Urinary bladder (tissue), 4 donors: ENCODE data around the gene TDP2. TPM values are rescaled to one million over a fixed set of nuclear protein-coding genes. Genes with fewer than 3 reads are reported as not detected.

Experiments used
- DNase-seq: peaks from one replicate; pipeline ENCODE4 v3.0.0-alpha.2; 2015; ENCODE audit errors: extremely low spot score
- H3K27ac ChIP-seq: one replicate; pipeline ENCODE4 v1.5.1; 2013; ENCODE audit warnings: low read depth, mild to moderate bottlenecking, moderate library complexity
- H3K36me3 ChIP-seq: one replicate; pipeline ENCODE4 v1.6.1; 2013; ENCODE audit warnings: mild to moderate bottlenecking, moderate library complexity; ENCODE audit not compliant: insufficient read depth
- H3K4me1 ChIP-seq: one replicate; pipeline ENCODE4 v1.6.1; 2013; ENCODE audit warnings: mild to moderate bottlenecking, moderate library complexity; ENCODE audit not compliant: insufficient read depth
- H3K4me3 ChIP-seq: one replicate; pipeline ENCODE4 v1.5.1; 2013; ENCODE audit warnings: low read depth, low read length
- WGBS: extraction: QIAGEN DNeasy Blood & Tissue Kit; methylation state at CpG from one replicate; pipeline ENCODE4 v1.1.7; 2013; 5-methylcytosine and 5-hydroxymethylcytosine counted together
- polyA plus RNA-seq: library from polyadenylated mRNA; stranded (reverse); fragments of 200-250 nt; gene quantifications from one replicate; pipeline ENCODE4 v1.2.3, GENCODE V29; 2013
- total RNA-seq: library from RNA; depleted of rRNA; stranded (reverse); fragments of >200 nt; gene quantifications from one replicate; pipeline ENCODE4 v1.2.3, GENCODE V29; 2014
- donor health status: healthy with polysubstance abuse.
- donor health status: healthy.

TDP2 gene
- total and polyA plus RNA-seq, 2 donors: 29.7 to 42.2 TPM

DNA sequence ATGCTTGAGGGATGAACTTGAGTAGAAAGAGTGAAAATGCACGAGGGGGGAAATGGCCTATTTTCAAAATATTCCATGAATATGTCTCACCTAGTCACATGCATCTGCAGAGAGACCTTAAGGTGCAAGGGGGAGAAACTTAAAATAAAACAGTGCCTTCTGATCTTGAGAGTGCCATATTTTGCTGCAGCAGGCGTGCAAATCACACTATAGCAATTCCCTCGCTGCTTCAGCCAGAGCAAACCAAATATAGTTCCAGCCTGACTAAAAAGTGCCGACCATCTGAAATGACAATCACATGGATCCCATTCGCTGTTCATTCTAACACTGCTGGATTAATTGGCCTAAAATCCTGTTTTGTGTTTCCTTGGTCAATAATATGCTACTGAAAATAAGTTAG lies 47.0 kb downstream of the TDP2 start:
- no peaks in the 10 kb centered on the region for H3K4me1 ChIP-seq
- 95% methylated on average over 5 of the region's 5 CpGs for WGBS
- H3K36me3 ChIP-seq: no peaks in the 10 kb centered on the region
- no peak overlapping the region for H3K4me3 ChIP-seq
- H3K27ac ChIP-seq: no peak overlapping the region
- no peak for DNase-seq

DNA sequence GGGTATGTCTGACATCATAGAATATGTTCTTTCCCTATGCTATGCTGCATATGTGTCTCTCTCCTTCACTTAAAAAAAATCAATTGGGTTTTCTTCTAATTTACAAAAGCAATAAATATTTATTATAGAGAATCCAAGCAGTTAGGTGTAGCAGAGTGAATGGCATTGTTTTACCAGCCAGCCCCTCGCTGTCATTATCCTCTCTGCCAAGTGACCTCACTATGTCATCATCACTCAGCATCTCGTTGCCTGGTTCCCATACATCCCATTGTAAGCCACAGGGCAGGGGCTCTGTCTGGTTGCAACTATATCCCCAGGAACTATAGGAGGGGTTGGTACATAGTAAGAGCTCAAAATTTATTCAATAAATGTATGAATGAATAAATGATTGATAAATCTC lies 52.1 kb downstream of the TDP2 start:
- Histone ChIP-seq H3K4me3 (no peak overlapping the region), H3K36me3 (no peaks in the 10 kb centered on the region), H3K4me1 (no peaks in the 10 kb centered on the region), H3K27ac (no peak overlapping the region)
- WGBS: 37% methylated on average over 2 of the region's 2 CpGs
- no peak for DNase-seq

DNA sequence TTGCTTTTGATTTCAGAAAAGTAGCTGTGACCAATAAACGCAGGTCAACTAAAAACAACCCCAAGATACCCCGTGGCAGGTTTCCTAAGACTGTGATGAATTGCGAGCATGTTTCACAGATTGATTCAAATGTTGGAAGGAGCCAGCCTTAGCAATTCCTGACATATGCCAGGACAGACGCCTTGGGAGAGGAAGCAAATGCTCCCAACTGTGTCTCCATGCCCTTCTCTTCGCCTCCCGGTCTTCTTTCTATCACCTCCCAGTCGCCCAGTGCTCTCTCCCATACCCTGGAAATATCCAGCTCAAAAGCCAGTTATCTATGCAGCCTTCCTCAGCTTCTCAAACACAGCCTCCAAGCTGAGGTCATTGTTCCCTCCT lies 52.7 kb downstream of the TDP2 start:
- 64% methylated on average over 7 of the region's 7 CpGs for WGBS
- H3K27ac ChIP-seq: no peak overlapping the region
- no peak overlapping the region for H3K4me3 ChIP-seq
- no peaks in the 10 kb centered on the region for H3K4me1 ChIP-seq
- no peak for DNase-seq
- H3K36me3 ChIP-seq: no peaks in the 10 kb centered on the region

DNA sequence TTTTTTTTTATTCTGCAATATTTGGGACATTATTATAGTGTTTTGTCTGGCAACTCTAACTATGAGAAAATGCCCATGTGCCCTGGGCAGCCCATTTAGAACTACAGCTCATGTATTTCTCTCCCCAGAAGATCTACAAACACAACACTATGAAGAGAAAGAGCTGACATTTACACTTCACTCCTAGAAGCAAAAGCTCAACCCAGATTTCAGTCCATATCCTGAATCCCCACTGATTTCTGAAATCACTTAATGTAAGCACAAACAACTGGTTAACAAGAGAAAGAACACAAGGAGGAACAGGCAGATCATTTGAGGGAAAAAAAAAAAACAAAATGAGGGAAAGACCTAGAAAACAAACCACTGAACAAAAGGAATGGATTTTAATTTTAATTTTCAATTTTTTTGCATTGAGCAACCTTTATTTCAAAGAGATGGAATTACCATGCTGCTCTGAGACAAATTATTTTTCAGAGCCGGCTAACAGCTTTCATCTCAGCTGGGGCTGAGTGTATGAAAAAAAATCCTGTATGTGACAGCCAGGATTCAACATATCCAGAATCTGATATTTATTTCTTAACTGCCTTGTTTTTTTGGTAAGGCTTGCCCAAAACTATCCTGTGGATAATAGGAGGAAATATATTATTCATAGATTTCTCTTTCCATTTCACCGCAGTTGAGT lies 53.2 kb downstream of the TDP2 start:
- DNase-seq: no peak
- Histone ChIP-seq H3K36me3 (no peaks in the 10 kb centered on the region), H3K4me1 (no peaks in the 10 kb centered on the region), H3K4me3 (no peak overlapping the region), H3K27ac (no peak overlapping the region)
- 86% methylated on average over 2 of the region's 2 CpGs for WGBS

DNA sequence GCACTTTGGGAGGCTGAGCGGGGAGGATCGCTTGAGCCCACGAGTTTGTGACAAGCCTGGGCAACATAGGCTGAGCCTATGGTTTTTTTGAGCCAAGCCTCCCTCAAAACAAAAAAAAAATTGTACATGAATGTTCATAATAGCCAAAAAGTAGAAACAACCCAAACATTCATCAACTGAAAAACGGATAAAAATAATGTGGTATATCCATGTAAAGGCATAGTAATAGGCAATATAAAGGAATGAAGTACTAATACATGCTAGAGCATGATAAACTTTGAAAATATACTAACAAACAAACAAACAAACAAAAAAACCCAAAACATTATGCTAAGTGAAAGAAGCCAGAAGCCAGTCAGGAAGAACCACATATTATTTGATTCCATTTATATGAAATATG lies 56.0 kb downstream of the TDP2 start:
- no peaks in the 10 kb centered on the region for H3K4me1 ChIP-seq
- H3K4me3 ChIP-seq: no peak overlapping the region
- 93% methylated on average over 4 of the region's 4 CpGs for WGBS
- H3K36me3 ChIP-seq: no peaks in the 10 kb centered on the region
- no peak for DNase-seq
- H3K27ac ChIP-seq: no peak overlapping the region

DNA sequence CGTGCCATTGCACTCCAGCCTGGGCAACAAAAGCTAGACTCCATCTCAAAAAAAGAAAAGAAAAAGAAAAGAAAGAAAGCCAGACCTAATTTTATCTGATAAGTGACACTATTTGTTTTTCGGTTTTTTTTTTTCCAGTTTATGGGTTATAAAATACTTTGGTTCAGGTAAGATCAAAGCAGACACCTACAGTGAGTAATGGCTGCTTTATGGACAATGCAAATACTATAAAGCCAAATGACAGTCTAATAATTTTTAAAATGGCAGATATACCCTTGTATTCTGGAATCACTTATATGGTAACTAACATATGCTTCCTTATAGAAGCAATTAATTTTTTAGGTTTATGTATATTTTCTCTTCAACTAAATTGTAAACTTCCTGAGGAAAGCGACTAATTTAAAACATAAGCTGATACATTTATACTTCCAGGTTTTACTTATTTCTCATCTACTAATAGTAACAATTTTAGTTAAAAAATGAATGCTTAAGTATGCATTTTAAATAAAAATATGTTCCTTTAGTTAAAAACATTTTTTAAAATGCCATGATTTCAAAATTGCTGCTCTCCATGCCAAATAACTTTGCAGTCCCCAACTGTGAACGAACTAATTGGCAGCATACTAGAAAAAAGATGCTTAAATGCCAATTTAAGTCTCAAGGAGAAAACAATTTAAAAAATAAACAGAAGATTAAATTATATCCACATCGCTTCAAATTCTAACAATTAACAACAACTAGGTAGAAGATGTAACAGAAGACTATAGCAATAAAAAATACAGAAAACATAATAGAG lies 59.2 kb downstream of the TDP2 start:
- H3K4me1 ChIP-seq: no peaks in the 10 kb centered on the region
- 90% methylated on average over 5 of the region's 5 CpGs for WGBS
- DNase-seq: no peak
- no peaks in the 10 kb centered on the region for H3K36me3 ChIP-seq
- no peak overlapping the region for H3K4me3 ChIP-seq
- H3K27ac ChIP-seq: no peak overlapping the region

DNA sequence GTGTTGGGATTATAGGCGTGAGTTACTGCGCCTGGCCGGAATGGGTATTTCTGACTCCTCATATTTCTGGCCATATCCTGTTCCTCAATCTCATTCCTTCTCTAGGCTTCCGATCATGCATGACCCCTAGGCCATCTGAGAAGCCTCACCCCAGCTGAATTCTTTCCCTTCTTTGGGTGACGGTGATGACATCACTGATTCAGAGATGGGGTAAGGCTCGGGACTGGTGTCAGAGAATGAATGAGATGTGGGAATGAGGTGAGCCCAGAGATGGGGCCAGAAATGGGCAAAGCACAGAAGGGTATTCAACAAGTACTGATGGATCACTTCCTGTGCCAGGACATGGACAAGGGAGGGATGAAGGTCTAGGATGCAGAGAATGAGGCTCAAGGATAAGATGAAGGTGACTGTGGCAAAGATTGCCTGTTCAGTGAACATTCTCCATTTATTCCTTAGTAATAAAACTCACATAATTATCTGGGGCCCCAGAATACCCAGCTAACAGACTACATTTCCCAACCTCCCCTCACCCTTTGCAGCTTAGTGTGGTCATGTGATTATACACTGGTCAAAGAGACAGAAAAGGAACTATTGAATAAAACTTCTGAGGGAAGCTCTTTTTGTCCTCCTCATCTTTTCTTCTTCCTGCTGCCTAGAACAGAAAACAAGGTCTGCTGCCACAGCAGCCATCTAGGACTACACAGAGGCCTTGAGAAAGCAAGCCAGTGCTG lies 60.3 kb downstream of the TDP2 start:
- WGBS: 91% methylated on average over 6 of the region's 6 CpGs
- no peaks in the 10 kb centered on the region for H3K36me3 ChIP-seq

DNA sequence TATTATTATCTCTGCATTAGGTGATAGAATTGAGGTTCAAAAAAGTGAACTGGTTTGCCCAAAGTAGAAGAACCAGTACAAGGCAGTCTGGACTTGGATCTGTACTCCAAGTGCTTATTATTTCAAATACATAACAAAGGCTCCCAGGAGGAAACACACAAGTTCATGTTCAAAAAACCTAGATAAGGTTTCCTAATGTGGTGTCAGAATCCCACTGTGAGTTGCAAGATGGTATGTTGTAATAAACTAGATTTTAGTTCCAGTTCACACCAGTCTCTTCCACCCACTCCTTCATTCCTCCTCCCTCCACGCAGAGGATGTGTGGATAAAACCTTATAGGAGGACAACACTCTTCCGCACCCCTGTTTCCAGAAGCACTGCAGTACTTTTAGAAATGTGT lies 63.5 kb downstream of the TDP2 start:
- Histone ChIP-seq H3K4me3 (no peak overlapping the region), H3K4me1 (no peaks in the 10 kb centered on the region), H3K36me3 (no peaks in the 10 kb centered on the region), H3K27ac (no peak overlapping the region)
- 88% methylated on average over 2 of the region's 2 CpGs for WGBS
- DNase-seq: no peak

More for the DNA sequence above, 60.3 kb downstream of the TDP2 start:
- Histone ChIP-seq H3K4me3 (no peak overlapping the region), H3K27ac (no peak overlapping the region), H3K4me1 (no peaks in the 10 kb centered on the region)
- DNase-seq: no peak

DNA sequence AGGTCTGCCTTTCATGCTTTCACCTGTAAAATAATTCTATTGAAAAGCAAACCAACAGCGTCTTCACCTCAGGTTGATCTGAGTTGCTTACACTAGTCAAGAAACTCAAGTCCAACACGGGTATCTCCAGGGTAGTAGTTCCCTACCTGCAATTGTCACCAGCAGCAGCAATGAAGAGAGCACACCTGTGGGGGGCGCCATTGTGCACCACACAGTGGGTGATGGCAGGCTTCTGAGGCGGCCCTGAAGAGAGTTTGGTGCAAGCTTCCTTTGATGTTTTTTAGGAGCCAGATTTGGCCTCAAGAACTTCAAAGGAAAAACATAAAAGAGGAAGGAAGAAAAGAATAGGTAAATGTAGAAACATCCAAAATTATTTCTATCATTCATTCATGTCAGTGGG lies 65.8 kb downstream of the TDP2 start:
- DNase-seq: no peak
- no peak overlapping the region for H3K27ac ChIP-seq
- no peak overlapping the region for H3K4me3 ChIP-seq
- WGBS: 58% methylated on average over 4 of the region's 4 CpGs
- H3K4me1 ChIP-seq: no peaks in the 10 kb centered on the region
- no peaks in the 10 kb centered on the region for H3K36me3 ChIP-seq

Other genes starting within 250 kb of the TDP2 start
- gene GPLD1, start 177.3 kb downstream of the TDP2 start, total RNA-seq: 4.8 TPM
- gene GPLD1, start 177.3 kb downstream of the TDP2 start, polyA plus RNA-seq: 1.6 TPM
- 9.3 TPM for gene ALDH5A1, start 171.9 kb downstream of the TDP2 start, total RNA-seq
- 4.6 TPM for gene ALDH5A1, start 171.9 kb downstream of the TDP2 start, polyA plus RNA-seq
- 0.26 TPM for gene KIAA0319, start 20.7 kb downstream of the TDP2 start, total RNA-seq
- 0.04 TPM for gene KIAA0319, start 20.7 kb downstream of the TDP2 start, polyA plus RNA-seq
- 8.7 TPM for gene ACOT13, start 178 bp upstream of the TDP2 start, total RNA-seq
- gene ACOT13, start 178 bp upstream of the TDP2 start, polyA plus RNA-seq: 12.0 TPM
- gene C6orf62, start 52.3 kb upstream of the TDP2 start, total RNA-seq: 85.8 TPM
- 38.1 TPM for gene C6orf62, start 52.3 kb upstream of the TDP2 start, polyA plus RNA-seq
- 44.7 TPM for gene GMNN, start 108.0 kb upstream of the TDP2 start, total RNA-seq
- 15.4 TPM for gene GMNN, start 108.0 kb upstream of the TDP2 start, polyA plus RNA-seq
- not detected for gene ARMH2, start 132.0 kb upstream of the TDP2 start, total RNA-seq
- gene ARMH2, start 132.0 kb upstream of the TDP2 start, polyA plus RNA-seq: not detected